HG02885 (cell line): Measurements from ENCODE around the gene LRRC53.

Experiments
- ATAC-seq: cut with Tn5 transposase; IDR thresholded peaks from one replicate; pipeline ENCODE4 v1.9.1; 2021; ENCODE audit warnings: mild to moderate bottlenecking; ENCODE audit not compliant: unreplicated experiment, poor library complexity

The LRRC53 gene, protein sequence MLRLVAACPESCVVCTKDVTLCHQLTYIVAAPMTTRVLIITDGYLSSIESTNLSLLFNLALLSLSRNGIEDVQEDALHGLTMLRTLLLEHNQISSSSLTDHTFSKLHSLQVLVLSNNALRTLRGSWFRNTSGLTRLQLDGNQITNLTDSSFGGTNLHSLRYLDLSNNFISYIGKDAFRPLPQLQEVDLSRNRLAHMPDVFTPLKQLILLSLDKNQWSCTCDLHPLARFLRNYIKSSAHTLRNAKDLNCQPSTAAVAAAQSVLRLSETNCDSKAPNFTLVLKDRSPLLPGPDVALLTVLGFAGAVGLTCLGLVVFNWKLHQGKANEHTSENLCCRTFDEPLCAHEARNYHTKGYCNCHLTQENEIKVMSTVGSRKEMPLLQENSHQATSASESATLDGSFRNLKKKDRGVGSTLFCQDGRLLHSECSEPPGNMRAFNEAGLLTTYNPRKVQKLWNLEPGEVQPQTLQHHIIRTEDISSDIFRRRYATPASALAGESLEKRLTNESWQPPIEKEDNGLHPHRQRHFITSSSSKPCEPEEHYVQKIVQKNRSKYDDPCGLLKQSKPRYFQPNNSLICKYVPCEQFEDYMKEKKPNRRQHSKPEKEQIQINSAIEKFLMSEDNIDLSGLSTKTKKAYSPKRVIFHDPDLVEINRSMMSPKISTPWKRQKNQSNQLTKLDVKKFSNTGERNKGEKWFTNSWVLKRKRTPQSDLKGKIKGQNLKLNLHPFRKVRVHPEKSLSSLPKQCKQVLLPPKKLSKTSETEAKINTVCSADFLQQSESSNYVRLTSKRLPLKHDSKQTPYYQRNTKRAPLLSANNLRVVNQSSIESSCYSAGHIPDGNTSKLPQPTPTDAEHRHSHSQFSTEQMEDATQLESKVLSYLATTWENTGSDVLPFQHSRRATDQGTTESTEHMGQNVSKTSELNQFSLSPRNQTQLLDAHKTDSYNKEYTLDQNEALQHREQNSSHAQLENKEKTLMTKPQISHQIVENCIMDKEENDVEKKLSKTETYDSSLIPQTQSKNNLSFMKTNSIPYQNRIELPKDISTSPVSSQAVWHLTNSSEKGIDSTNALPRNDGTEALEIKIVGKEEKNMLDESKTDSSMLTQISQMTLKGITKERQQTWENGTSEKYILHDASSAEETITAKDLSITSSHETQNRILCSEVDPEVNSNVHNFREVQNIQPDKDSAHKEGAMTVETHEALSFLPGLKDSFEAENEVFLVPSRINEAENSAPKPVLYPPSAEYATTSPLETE

GRCh38 chr1:74512170-74512915, at the start of gene LRRC53:
Gene LRRC53 (minus strand): TSS chr1:74512611. CDS start chr1:74483349, 29,262 bp downstream.
- no peak for ATAC-seq

DNA sequence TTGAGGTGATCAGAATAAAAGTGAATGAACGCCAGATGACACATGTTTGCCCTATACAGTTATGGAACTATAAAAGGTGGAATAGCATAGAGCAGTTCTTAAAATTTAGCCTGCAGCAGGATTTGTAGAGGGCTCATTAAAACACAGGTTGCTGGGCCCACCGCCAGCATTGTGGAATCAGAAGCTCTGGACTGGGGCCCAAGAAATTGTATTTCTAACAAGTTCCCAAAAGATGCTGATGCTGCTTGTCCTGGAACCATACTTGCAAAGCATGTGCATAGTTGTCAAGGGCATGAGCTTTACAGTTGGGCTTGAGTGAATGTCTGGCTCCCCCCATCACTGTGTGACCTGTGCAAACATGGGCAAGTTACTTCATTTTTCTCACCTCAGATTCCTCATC, 37.5 kb upstream of the LRRC53 start:
- no peak for ATAC-seq

GRCh38 chr1:74548961-74549750, 36.7 kb upstream of the LRRC53 start:
- no peak for ATAC-seq

DNA sequence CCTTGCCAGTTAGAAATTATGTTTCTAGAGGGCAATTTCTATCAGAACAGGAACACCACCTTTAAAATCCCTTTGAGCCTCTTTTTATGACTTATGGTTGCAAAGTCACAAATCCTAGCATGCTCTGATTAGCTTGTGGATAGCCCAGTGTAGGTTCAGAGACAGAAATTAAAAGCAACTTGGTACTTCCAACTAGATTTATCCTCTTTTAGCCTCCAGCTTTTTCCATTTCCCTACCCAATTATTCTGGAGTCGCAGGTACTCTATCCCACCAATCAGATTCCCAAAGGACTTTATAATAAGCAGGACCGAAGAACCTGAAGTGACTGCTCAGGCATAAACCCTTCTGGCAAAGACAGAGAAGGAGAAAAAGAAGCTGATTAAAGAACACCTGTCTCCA, 33.4 kb upstream of the LRRC53 start:
- ATAC-seq: no peak

DNA sequence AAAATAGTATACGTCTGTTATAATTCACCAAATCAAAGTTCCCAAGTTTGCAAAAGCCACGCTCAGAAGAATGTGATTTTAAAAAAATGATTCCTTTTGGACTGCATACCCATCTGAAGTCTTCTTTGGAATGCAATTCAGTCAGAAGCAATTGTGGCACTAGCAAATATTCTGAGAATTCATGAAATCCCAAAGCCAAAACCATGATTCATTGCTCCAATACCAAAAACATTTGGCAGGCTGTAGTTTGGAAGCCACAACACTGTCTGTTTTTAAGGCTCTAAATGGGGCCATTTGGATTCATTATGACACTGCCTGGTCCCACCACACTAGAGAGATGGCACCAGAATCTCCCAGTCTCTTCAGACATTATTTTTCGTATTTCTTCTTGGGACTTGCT, 21.8 kb upstream of the LRRC53 start:
- ATAC-seq: no peak

GRCh38 chr1:74531796-74532195, 19.4 kb upstream of the LRRC53 start:
- ATAC-seq: no peak

- no peak for ATAC-seq
These were observed 18.5 kb upstream of the LRRC53 start for GRCh38 chr1:74530892-74531291.

DNA sequence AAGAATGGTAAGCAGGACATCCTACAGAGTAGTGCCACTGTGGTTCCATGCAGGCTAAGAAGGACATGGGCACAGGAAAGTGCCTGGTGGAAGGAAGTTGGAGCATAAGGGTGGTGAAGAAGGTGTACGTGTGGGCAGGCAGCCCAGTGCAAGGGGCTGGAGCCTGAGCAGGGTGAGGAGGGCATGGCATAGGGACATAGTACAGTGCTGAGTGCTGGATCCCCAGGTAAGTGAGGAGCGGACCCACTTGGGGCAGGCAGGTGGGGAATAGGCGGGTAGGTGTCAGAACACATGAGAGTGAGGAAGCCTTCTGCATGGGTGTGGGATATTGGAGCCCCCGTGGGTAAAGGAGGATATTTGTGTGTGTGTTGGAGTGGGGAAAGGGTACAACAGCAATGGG, 15.7 kb upstream of the LRRC53 start:
- no peak for ATAC-seq

DNA sequence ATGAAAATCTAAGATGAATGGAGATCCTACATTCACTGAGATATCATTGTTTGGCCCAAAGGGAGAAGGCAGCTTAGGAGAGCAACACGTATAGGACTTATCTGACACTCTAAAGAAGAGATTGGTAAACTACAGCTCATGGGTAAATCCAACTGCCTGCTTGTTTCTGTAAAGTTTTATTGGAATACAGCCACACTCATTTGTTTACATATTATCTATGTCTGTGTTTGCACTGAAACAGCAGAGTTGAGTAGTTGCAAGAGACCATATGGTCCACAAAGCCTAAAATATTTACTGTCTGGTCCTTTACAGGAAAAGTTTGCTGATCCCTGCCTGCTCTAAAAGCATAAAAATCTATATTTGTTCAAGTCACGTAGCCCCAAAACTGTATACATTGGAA, 14.3 kb upstream of the LRRC53 start:
- no peak for ATAC-seq

DNA sequence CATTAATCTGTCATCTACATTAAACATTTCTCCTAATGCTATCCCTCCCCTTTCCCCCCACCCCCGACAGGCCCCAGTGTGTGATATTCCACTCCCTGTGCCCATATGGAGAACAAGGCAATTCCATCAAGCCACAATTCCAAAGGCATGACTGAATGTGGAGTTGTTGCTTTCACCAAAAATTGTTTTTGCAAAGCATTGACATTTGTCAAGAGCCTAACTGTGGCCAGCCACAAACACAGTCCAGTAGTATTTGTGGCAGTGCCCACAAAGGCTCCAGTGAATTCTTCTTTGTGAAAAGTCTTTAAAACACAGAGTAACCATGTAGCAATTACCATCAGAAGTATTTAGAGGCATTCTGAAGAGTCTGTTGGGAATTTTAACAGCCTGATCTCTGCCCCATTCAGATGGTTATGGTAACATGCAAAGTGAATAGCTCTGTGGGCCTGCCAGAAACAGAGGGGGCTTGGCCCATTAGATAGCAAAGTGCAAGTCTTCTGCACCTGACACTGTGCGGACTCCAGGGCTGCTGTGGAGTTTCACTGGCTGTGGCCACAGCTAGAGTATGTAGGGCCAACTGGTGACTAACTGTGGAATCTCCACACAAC, 11.6 kb upstream of the LRRC53 start:
- ATAC-seq: no peak

DNA sequence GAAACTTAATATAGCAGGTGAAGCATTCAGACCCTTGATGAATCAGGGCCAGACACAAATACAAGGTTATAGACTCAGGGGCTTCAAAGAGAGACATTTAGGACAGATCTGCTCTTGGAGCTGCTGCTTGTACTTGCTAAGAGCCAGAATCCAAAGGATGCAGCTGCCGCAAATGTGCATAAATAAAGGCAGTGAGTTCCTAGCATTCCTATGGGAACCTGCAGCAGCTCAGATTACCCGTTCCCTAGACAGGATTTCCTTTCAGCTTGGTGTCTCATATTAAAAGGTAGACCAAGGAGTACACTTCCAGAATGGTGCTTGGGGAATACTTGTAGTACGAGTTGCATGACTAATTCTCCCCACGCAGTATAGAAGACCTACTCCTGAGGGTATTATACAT, 9.7 kb upstream of the LRRC53 start:
- no peak for ATAC-seq

DNA sequence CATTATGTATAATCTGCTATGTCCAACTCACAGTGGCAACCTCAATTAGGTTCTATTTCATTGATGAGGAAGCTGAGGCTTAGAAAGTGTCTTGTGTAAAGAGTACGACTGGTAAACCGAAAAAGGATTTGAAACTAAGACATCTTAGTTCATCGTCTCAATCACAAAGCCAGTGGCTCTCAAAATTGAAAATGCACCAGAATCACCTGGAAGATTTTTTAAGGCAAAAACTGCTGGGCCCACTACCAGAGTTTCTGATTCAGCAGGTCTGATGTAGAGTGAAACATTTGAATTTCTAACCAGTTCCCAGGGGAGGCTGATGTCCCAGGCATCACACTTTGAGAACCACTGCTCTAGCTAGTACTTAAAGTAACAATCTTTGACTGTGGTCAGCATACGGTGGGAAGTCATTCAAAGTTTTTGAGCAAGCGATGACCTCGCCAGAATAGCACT, 5.2 kb upstream of the LRRC53 start:
- peak; percentile 90 for ATAC-seq

DNA sequence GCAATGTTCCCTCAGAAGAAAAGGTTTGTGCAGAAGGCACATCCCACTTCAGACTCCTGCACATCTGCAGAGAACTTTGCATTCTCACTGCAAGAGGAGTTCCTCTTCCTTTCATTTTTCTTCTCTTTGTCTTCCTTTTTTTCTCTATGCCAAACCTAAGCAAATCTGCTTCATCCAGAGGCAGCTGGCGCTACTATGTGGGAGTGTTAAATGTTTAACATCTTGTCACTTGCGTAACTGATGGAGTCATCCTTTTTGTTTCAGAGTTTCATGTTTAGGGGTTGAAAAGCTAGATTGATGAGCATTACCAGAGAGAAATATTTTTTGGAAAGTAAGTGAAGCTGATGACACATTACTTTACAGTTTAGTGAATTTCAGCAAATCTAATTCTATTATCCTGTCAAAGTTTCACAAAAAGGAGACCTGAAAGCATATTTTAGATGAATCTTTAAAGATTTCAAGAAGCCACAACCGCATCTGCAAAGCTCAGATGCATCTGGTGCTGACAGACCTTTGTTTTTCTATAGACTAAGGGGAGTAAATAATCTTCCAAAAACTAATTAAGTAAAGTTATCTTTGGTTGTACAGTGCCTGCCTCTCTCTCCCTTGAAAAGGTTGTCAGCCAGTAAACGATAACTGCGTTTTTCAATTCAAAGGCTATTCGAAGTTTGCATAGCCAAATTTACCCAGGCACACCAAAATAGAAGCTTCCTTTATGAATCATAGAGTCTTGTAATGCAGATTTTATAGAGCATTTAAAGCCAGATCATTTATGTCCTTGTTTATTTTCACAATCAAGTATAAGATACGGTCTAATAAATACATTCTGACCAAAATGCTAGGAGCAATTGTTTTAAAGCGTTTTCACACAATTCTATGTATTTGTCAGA, 1.2 kb upstream of the LRRC53 start:
- no peak for ATAC-seq

GRCh38 chr1:74508449-74508848, 4.0 kb downstream of the LRRC53 start:
- no peak for ATAC-seq

GRCh38 chr1:74505928-74506710, 6.3 kb downstream of the LRRC53 start:
- ATAC-seq: no peak

- ATAC-seq: no peak
These were observed 7.4 kb downstream of the LRRC53 start for GRCh38 chr1:74504933-74505512.
